K562 (cell line): ENCODE results near the gene FCSK. TPM values are rescaled to one million over a fixed set of nuclear protein-coding genes. Genes with fewer than 3 reads are reported as not detected.

Experiments used
- ATAC-seq: fragments of 200-7000 bp; cut with Tn5 transposase; 3 replicates; pipeline ENCODE4 v1.9.1; 2020; ENCODE audit warnings: moderate library complexity
- BruUV-seq: library from RNA; stranded (reverse); fragments of 400-500 nt; replicated peaks from 2 replicates; lab custom pipeline; 2021; lab: Mats Ljungman, UMichigan
- CTCF ChIA-PET: fragments of 300-600 bp; formaldehyde crosslinking; extraction: SDS; loops from one replicate; lab custom pipeline; 2021; ENCODE audit warnings: low intra/inter-chr PET ratio; lab: Yijun Ruan, JAX
- POLR2A ChIA-PET: fragments of 300-600, 350-650 bp; sonication (Branson Sonifier 250); formaldehyde crosslinking; extraction: SDS; loops from one replicate; lab custom pipeline; 2021; ENCODE audit warnings: antibody characterized with exemption, inconsistent platforms; lab: Yijun Ruan, JAX
- DNase-seq, 4 experiments: peaks; one replicate each; pipeline versions ENCODE4 v3.0.0 to v3.0.0-alpha.2; 2011 to 2018; ENCODE audit warnings: low spot score in 3 of 4, mixed read lengths in 3 of 4; ENCODE audit errors: extremely low read depth in 1 of 4
- FAIRE-seq: peaks from 2 replicates; lab custom pipeline; 2011; peaks lifted over from hg19 to GRCh38; lab: Jason Lieb, UNC
- H2AFZ ChIP-seq: 2 replicates; pipeline ENCODE4 v1.6.0; 2011; ENCODE audit warnings: low read depth, low read length, control low read depth, inconsistent platforms
- H3K27ac ChIP-seq: fragments of 200-600 bp; 3 replicates; pipeline ENCODE4 v1.8.0; 2011; ENCODE audit warnings: low read depth, mild to moderate bottlenecking, control low read depth, inconsistent platforms, low read length, moderate library complexity, mixed read lengths; ENCODE audit errors: extremely low read depth
- H3K27me3 ChIP-seq, 2 experiments: fragments of 300-600 bp in 1 of 2; 2 replicates in 1 of 2; 3 replicates in 1 of 2; pipeline versions ENCODE4 v1.6.0 to v1.8.0; 2011; ENCODE audit warnings: inconsistent platforms in 2 of 2, low read length in 2 of 2, mild to moderate bottlenecking in 1 of 2, mixed read lengths in 1 of 2, moderate library complexity in 1 of 2; ENCODE audit not compliant: control insufficient read depth in 2 of 2, insufficient read depth in 2 of 2
- H3K36me3 ChIP-seq: fragments of 300-600 bp; 3 replicates; pipeline ENCODE4 v1.8.0; 2011; ENCODE audit warnings: mild to moderate bottlenecking, low read length, inconsistent platforms; ENCODE audit not compliant: control insufficient read depth, insufficient read depth
- H3K4me1 ChIP-seq, 2 experiments: fragments of 200-600 bp in 1 of 2; replicated peaks in 1 of 2; 2 replicates in 1 of 2; 3 replicates in 1 of 2; pipeline versions ENCODE4 v1.5.1 to v1.8.0; 2011; ENCODE audit warnings: inconsistent platforms in 2 of 2, low read length in 2 of 2, mild to moderate bottlenecking in 1 of 2, mixed read lengths in 1 of 2, moderate library complexity in 1 of 2; ENCODE audit not compliant: control insufficient read depth in 2 of 2, insufficient read depth in 2 of 2
- H3K4me2 ChIP-seq: 2 replicates; pipeline ENCODE4 v1.6.1; 2011; ENCODE audit warnings: low read length, control low read depth, inconsistent platforms, mixed read lengths; ENCODE audit not compliant: insufficient read depth
- H3K4me3 ChIP-seq: fragments of 200-600 bp; sonication (generic), shearing (Covaris generic); 2 replicates; pipeline ENCODE4 v1.5.1; 2016; ENCODE audit warnings: control low read depth, inconsistent platforms
- H3K79me2 ChIP-seq: fragments of 200-600 bp; 3 replicates; pipeline ENCODE4 v1.8.0; 2011; ENCODE audit warnings: low read length, inconsistent platforms; ENCODE audit not compliant: control insufficient read depth, insufficient read depth
- H3K9ac ChIP-seq, 2 experiments: 2 replicates each; pipeline versions ENCODE4 v1.6.0 to v1.6.1; 2011; ENCODE audit warnings: low read depth in 2 of 2, low read length in 2 of 2, control low read depth in 1 of 2, inconsistent platforms in 1 of 2, mild to moderate bottlenecking in 1 of 2, mixed read lengths in 1 of 2; ENCODE audit not compliant: insufficient read depth in 1 of 2
- H3K9me1 ChIP-seq: one replicate; pipeline ENCODE4 v1.6.0; 2011; ENCODE audit warnings: inconsistent platforms, mild to moderate bottlenecking, low read length, moderate library complexity; ENCODE audit not compliant: control insufficient read depth, insufficient read depth
- H3K9me3 ChIP-seq: replicated peaks from 2 replicates; pipeline ENCODE4 v1.5.1; 2011; ENCODE audit warnings: low read depth, low read length, inconsistent platforms; ENCODE audit not compliant: control insufficient read depth, insufficient read depth
- H4K20me1 ChIP-seq: replicated peaks from 2 replicates; pipeline ENCODE4 v1.6.1; 2011; ENCODE audit warnings: low read length, inconsistent platforms, mixed read lengths; ENCODE audit not compliant: control insufficient read depth, insufficient read depth
- ARID1B ChIP-seq: fragments of 450-650 bp; IDR thresholded peaks from 2 replicates; pipeline ENCODE4 v1.6.1; 2016; ENCODE audit warnings: antibody characterized with exemption, mild to moderate bottlenecking, inconsistent platforms
- ARID3B ChIP-seq: fragments of 250-450 bp; sonication (Bioruptor Pico); IDR thresholded peaks from 2 replicates; pipeline ENCODE4 v1.4.0; 2020; ENCODE audit warnings: borderline replicate concordance
- ATF3 ChIP-seq, 2 experiments: fragments of 450-650 bp in 1 of 2; sonication (generic) in 1 of 2; formaldehyde crosslinking in 1 of 2; IDR thresholded peaks in 1 of 2; conservative IDR thresholded peaks in 1 of 2; 2 replicates each; pipeline versions ENCODE4 v1.6.1 to v1.8.1; 2016 to 2023; ENCODE audit warnings: mild to moderate bottlenecking in 2 of 2, moderate library complexity in 2 of 2, inconsistent platforms in 1 of 2, missing genetic modification reagents in 1 of 2
- HNRNPLL ChIP-seq: fragments of 200-400 bp; formaldehyde crosslinking; IDR thresholded peaks from 2 replicates; pipeline ENCODE4 v1.6.1; 2017; ENCODE audit warnings: low read length, low read depth, mild to moderate bottlenecking; ENCODE audit not compliant: poor library complexity, severe bottlenecking
- ILK ChIP-seq: fragments of 450-650 bp; IDR thresholded peaks from 2 replicates; pipeline ENCODE4 v1.6.1; 2016; ENCODE audit warnings: missing genetic modification characterization, low read depth, mild to moderate bottlenecking, missing compliant biosample characterization, moderate library complexity, borderline replicate concordance
- NCOA2 ChIP-seq, 2 experiments: fragments of 450-650 bp; IDR thresholded peaks; 2 replicates each; pipeline ENCODE4 v1.6.1; 2018; ENCODE audit warnings: mild to moderate bottlenecking in 2 of 2, moderate library complexity in 1 of 2; ENCODE audit not compliant: partially characterized antibody in 2 of 2
- PHB ChIP-seq: fragments of 250-450 bp; sonication (Bioruptor Pico); IDR thresholded peaks from 2 replicates; pipeline ENCODE4 v1.5.0; 2021
- PHF8 ChIP-seq: fragments of 200-600 bp; sonication (generic); IDR thresholded peaks from 2 replicates; pipeline ENCODE4 v1.6.1; 2012; ENCODE audit warnings: mixed run types, mild to moderate bottlenecking, inconsistent platforms, low read length, moderate library complexity, borderline replicate concordance
- RBM14 ChIP-seq: fragments of 200-400 bp; formaldehyde crosslinking; IDR thresholded peaks from 2 replicates; pipeline ENCODE4 v1.6.1; 2018; ENCODE audit warnings: low read depth, mild to moderate bottlenecking, low read length, moderate library complexity, borderline replicate concordance; ENCODE audit not compliant: insufficient read depth
- SRSF1 ChIP-seq: fragments of 200-400 bp; formaldehyde crosslinking; IDR thresholded peaks from 2 replicates; pipeline ENCODE4 v1.6.1; 2017; ENCODE audit warnings: mild to moderate bottlenecking, low read depth, low read length, moderate library complexity
- TFAP4 ChIP-seq: sonication (generic); formaldehyde crosslinking; IDR thresholded peaks from 2 replicates; pipeline ENCODE4 v1.8.0; 2022; ENCODE audit warnings: missing genetic modification reagents, mild to moderate bottlenecking, moderate library complexity, borderline replicate concordance
- ZZZ3 ChIP-seq: fragments of 450-650 bp; IDR thresholded peaks from 2 replicates; pipeline ENCODE4 v1.6.1; 2016; ENCODE audit warnings: antibody characterized with exemption, mild to moderate bottlenecking, moderate library complexity
- WGBS: fragments of 100-300 bp; shearing (Covaris generic); methylation state at CpG from one replicate; pipeline ENCODE4 v1.1.6; 2016; ENCODE audit warnings: low coverage, mixed read lengths; ENCODE audit not compliant: insufficient coverage; ENCODE audit errors: missing lambda C conversion rate; 5-methylcytosine and 5-hydroxymethylcytosine counted together
- in situ Hi-C: fragments of 300-500 bp; cut with MboI; formaldehyde crosslinking; loops from 4 replicates; pipeline ENCODE4 v1.15.0; 2018; ENCODE audit warnings: inconsistent platforms, mixed read lengths
- intact Hi-C: fragments of 100-400 bp; cut with micrococcal nuclease; formaldehyde crosslinking; loops from 2 replicates; pipeline ENCODE4 v1.14.2; 2022
- polyA plus RNA-seq, 8 experiments: library from polyadenylated mRNA; depleted of rRNA in 4 of 8; stranded (reverse) in 5 of 8; unstranded in 3 of 8; fragments of >200 nt; fragmentation: Nextera tagmentation in 2 of 8; fragmentation: Illumina TruSeq in 1 of 8; extraction: Ambion mirVana in 2 of 8; extraction: Trizol in 1 of 8; gene quantifications; 2 replicates each; pipeline versions ENCODE4 v1.2.1 to v1.2.3, GENCODE V29; 2011 to 2014; ENCODE audit warnings: inconsistent platforms in 1 of 8, missing spikeins in 1 of 8
- total RNA-seq, 7 experiments: library from RNA; depleted of rRNA in 6 of 7; stranded (reverse); fragments of >200 nt in 6 of 7; fragmentation: Illumina TruSeq in 2 of 7; extraction: Trizol in 2 of 7; gene quantifications; 2 replicates each; pipeline versions ENCODE4 v1.2.1 to v1.2.3, GENCODE V29; 2011 to 2021; ENCODE audit warnings: low replicate concordance in 1 of 7
- TF ChIP-seq, protein P1 (sequence below): fragments of 450-650 bp; formaldehyde crosslinking; IDR thresholded peaks from 2 replicates; pipeline ENCODE4 v1.4.0; 2020; ENCODE audit warnings: mild to moderate bottlenecking, mixed read lengths

Gene FCSK
- total and polyA plus RNA-seq, 9 of the 15 experiments (the other 6 are each of a cell fraction or from before 2014, with no cell fraction given) = 0.92 to 18.6 (median 8.3) TPM

- TF ChIP-seq, protein P1, sequence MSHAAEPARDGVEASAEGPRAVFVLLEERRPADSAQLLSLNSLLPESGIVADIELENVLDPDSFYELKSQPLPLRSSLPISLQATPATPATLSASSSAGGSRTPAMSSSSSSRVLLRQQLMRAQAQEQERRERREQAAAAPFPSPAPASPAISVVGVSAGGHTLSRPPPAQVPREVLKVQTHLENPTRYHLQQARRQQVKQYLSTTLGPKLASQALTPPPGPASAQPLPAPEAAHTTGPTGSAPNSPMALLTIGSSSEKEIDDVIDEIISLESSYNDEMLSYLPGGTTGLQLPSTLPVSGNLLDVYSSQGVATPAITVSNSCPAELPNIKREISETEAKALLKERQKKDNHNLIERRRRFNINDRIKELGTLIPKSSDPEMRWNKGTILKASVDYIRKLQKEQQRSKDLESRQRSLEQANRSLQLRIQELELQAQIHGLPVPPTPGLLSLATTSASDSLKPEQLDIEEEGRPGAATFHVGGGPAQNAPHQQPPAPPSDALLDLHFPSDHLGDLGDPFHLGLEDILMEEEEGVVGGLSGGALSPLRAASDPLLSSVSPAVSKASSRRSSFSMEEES (CRISPR knock-in tag) = no peak
Observed at GRCh38 chr16:70453892-70454221, 538 bp upstream of the FCSK start (continued).

- intact Hi-C loops (loop anchor here (2.0 to 5.0 kb wide), 2 partner anchors 34 to 61 kb away; no protein-coding TSS in a partner anchor), in situ Hi-C loops (no loop called here)
- Histone ChIP-seq H3K9me3 (no peaks in the 10 kb centered on the region), H3K9ac (peak overlapping the region in 1 of 2 experiments; percentile 37; a peak in 1 of 4 replicates), H3K27me3 (no peaks in the 10 kb centered on the region), H3K79me2 (peaks cover 10% of the 10 kb centered on the region), H3K4me3 (no peak overlapping the region), H3K27ac (peak overlapping the region; percentile 32; the same call in 1 of the 3 replicates), H3K4me2 (peak overlapping the region; percentile 26; the same call in 1 of the 2 replicates), H3K36me3 (no peaks in the 10 kb centered on the region), H3K9me1 (no peaks in the 10 kb centered on the region), H3K4me1 (peaks cover 10 to 25% of the 10 kb centered on the region in 2 experiments; a peak in 4 of 5 replicates), H2AFZ (no peak overlapping the region), H4K20me1 (no peaks in the 10 kb centered on the region)
- CTCF ChIA-PET = interaction anchor here (0.6 to 1.5 kb wide), 2 partner anchors 60 to 86 kb away, joined by 3 to 10 read pairs; no protein-coding TSS in a partner anchor
- DNase-seq (peak in 2 of 4 experiments; percentile 13 to 57), ATAC-seq (peak; percentile 50), FAIRE-seq (peak; percentile 49)
- POLR2A ChIA-PET = interaction anchor here (0.6 to 1.1 kb wide), 6 partner anchors 13 to 168 kb away, joined by 3 to 5 read pairs (median 4); no protein-coding TSS in a partner anchor
- WGBS = 35% methylated on average over 5 of the region's 7 CpGs
- no TSS peak for BruUV-seq
- TF ChIP-seq RBM14 = no peak
- 0 out of 2 replicates have a peak, but pooled peaks have one; percentile 7 for TF ChIP-seq ARID1B
- no peak for TF ChIP-seq HNRNPLL
- no peak for TF ChIP-seq PHF8
- TF ChIP-seq PHB (CRISPR knock-in tag) = no peak
- TF ChIP-seq ZZZ3 = no peak
- TF ChIP-seq ARID3B (CRISPR knock-in tag) = no peak
- no peak for TF ChIP-seq TFAP4 (CRISPR knock-in tag)
- TF ChIP-seq SRSF1 = no peak
- TF ChIP-seq ATF3 (IDR thresholded peaks at IDR 0.05) = peak; percentile 20; the same call in 1 of the 2 replicates
- no peak for TF ChIP-seq ATF3 (CRISPR knock-in tag; conservative IDR thresholded peaks at IDR 0.05)
- no peak for TF ChIP-seq NCOA2 (IDR thresholded peaks at IDR 0.05; ENCODE audit: partially characterized antibody in 2 of 2)
- TF ChIP-seq ILK (tag) = no peak
Observed at GRCh38 chr16:70455910-70456309, 1.5 kb downstream of the FCSK start.
